GM23248 (cell line): ENCODE measurements around the gene SLC26A6. TPM values are rescaled to one million over a fixed set of nuclear protein-coding genes. Genes with fewer than 3 reads are reported as not detected.

Source experiments
- DNase-seq: peaks from one replicate; pipeline ENCODE4 v3.0.0-alpha.2; 2015
- H2AFZ ChIP-seq: fragments of 200-600 bp; sonication (generic); 2 replicates; pipeline ENCODE4 v1.6.1; 2016; ENCODE audit warnings: antibody characterized with exemption
- H3F3A ChIP-seq: fragments of 200-600 bp; sonication (generic); 2 replicates; pipeline ENCODE4 v1.6.1; 2016; ENCODE audit warnings: mild to moderate bottlenecking, antibody characterized with exemption, mixed run types; ENCODE audit not compliant: insufficient read depth
- H3K27ac ChIP-seq: fragments of 200-600 bp; sonication (generic); 2 replicates; pipeline ENCODE4 v1.5.1; 2016; ENCODE audit warnings: mild to moderate bottlenecking
- H3K27me3 ChIP-seq: fragments of 200-600 bp; sonication (generic); replicated peaks from 2 replicates; pipeline ENCODE4 v1.6.1; 2016; ENCODE audit warnings: mild to moderate bottlenecking; ENCODE audit not compliant: insufficient read depth
- H3K36me3 ChIP-seq: fragments of 200-600 bp; sonication (generic); 2 replicates; pipeline ENCODE4 v1.6.1; 2016; ENCODE audit warnings: low read depth, mild to moderate bottlenecking
- H3K4me1 ChIP-seq: fragments of 200-600 bp; sonication (generic); 2 replicates; pipeline ENCODE4 v1.6.1; 2016; ENCODE audit warnings: mild to moderate bottlenecking; ENCODE audit not compliant: insufficient read depth
- H3K4me2 ChIP-seq: fragments of 200-600 bp; sonication (generic); one replicate; pipeline ENCODE4 v1.6.1; 2016; ENCODE audit warnings: mild to moderate bottlenecking; ENCODE audit not compliant: unreplicated experiment
- H3K4me3 ChIP-seq: fragments of 200-600 bp; sonication (generic); 2 replicates; pipeline ENCODE4 v1.5.1; 2016; ENCODE audit warnings: mild to moderate bottlenecking
- H3K79me2 ChIP-seq: fragments of 200-600 bp; sonication (generic); 2 replicates; pipeline ENCODE4 v1.6.1; 2016; ENCODE audit warnings: mild to moderate bottlenecking; ENCODE audit not compliant: insufficient read depth
- H3K9ac ChIP-seq: fragments of 200-600 bp; sonication (generic); 2 replicates; pipeline ENCODE4 v1.6.1; 2016; ENCODE audit warnings: mild to moderate bottlenecking
- H3K9me2 ChIP-seq: fragments of 200-600 bp; sonication (generic); 2 replicates; pipeline ENCODE4 v1.6.1; 2016; ENCODE audit warnings: mixed run types, mild to moderate bottlenecking, moderate library complexity; ENCODE audit not compliant: insufficient read depth
- H3K9me3 ChIP-seq: fragments of 200-600 bp; sonication (generic); one replicate; pipeline ENCODE4 v1.6.1; 2017; ENCODE audit warnings: low read depth
- H4K20me1 ChIP-seq: fragments of 200-600 bp; sonication (generic); 2 replicates; pipeline ENCODE4 v1.6.0; 2016; ENCODE audit not compliant: insufficient read depth
- EZH2 ChIP-seq: fragments of 200-600 bp; sonication (generic); IDR thresholded peaks from 2 replicates; pipeline ENCODE4 v1.6.1; 2018; ENCODE audit warnings: antibody characterized with exemption, mild to moderate bottlenecking; ENCODE audit not compliant: insufficient read depth, poor library complexity, severe bottlenecking
- EZH2phosphoT487 ChIP-seq: fragments of 200-600 bp; sonication (generic); IDR thresholded peaks from 2 replicates; pipeline ENCODE4 v1.6.1; 2018; ENCODE audit warnings: antibody characterized with exemption, moderate library complexity, mild to moderate bottlenecking, low read depth; ENCODE audit not compliant: insufficient read depth
- WGBS, 2 experiments: methylation state at CpG; one replicate each; pipeline ENCODE4 v1.1.6; 2015 to 2017; ENCODE audit warnings: low lambda C conversion rate in 2 of 2, low coverage in 1 of 2; ENCODE audit errors: missing lambda C conversion rate in 2 of 2; 5-methylcytosine and 5-hydroxymethylcytosine counted together
- in situ Hi-C: fragments of 300-500 bp; cut with MboI; formaldehyde crosslinking; loops from 2 replicates; pipeline ENCODE4 v1.15.0; 2020
- polyA plus RNA-seq: library from polyadenylated mRNA; unstranded; fragments of >200 nt; fragmentation: Nextera tagmentation; extraction: Ambion mirVana; gene quantifications from 2 replicates; pipeline ENCODE4 v1.2.1, GENCODE V29; 2016
- total RNA-seq: library from RNA; depleted of rRNA; stranded (reverse); fragments of >200 nt; shearing (Covaris generic); gene quantifications from 2 replicates; pipeline ENCODE4 v1.2.3, GENCODE V29; 2014

The SLC26A6 gene
- total and polyA plus RNA-seq, 2 experiments from 2014 or later: 13.4 to 21.1 TPM

DNA sequence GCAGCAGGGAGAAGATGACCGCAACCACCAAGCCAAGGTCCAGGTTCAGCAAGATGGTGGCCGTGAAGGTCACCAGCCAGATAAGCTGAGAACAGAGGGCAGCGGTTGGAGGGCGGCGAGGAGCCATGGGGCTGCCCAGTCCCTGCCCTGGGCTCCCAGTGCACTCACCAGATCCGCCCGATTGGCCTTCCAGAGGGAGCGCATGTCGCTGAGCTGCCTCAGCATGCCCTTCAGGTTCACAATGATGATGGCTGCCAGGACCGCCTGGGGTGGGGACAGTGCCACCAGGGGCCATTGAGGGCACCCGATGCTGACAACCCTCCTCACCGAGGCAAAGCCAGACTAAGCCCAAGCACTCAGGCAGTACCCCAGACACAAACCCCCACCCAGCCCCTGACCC lies 5.4 kb downstream of the SLC26A6 start:
- no peak for DNase-seq
- H3K4me2 ChIP-seq: no peak overlapping the region
- no peaks in the 10 kb centered on the region for H3K27me3 ChIP-seq
- peaks cover 8% of the 10 kb centered on the region; the same call in 1 of the 2 replicates for H3K4me1 ChIP-seq
- no peaks in the 10 kb centered on the region for H3K9me3 ChIP-seq
- no peaks in the 10 kb centered on the region for H3K9me2 ChIP-seq
- TF ChIP-seq EZH2: no peak
- no peak for TF ChIP-seq EZH2phosphoT487
- H3F3A ChIP-seq: no peaks in the 10 kb centered on the region
- no peaks in the 10 kb centered on the region; the same call in 1 of the 2 replicates for H3K36me3 ChIP-seq
- in situ Hi-C loops: no loop called here
- peaks cover 13% of the 10 kb centered on the region for H3K79me2 ChIP-seq
- no peak overlapping the region for H2AFZ ChIP-seq
- no peak overlapping the region for H3K27ac ChIP-seq
- H4K20me1 ChIP-seq: no peaks in the 10 kb centered on the region; the same call in 1 of the 2 replicates
- no peak overlapping the region for H3K4me3 ChIP-seq
- no peak overlapping the region for H3K9ac ChIP-seq
- 98 to 99% methylated on average over 9 to 12 of the region's 12 CpGs for WGBS, 2 experiments

DNA sequence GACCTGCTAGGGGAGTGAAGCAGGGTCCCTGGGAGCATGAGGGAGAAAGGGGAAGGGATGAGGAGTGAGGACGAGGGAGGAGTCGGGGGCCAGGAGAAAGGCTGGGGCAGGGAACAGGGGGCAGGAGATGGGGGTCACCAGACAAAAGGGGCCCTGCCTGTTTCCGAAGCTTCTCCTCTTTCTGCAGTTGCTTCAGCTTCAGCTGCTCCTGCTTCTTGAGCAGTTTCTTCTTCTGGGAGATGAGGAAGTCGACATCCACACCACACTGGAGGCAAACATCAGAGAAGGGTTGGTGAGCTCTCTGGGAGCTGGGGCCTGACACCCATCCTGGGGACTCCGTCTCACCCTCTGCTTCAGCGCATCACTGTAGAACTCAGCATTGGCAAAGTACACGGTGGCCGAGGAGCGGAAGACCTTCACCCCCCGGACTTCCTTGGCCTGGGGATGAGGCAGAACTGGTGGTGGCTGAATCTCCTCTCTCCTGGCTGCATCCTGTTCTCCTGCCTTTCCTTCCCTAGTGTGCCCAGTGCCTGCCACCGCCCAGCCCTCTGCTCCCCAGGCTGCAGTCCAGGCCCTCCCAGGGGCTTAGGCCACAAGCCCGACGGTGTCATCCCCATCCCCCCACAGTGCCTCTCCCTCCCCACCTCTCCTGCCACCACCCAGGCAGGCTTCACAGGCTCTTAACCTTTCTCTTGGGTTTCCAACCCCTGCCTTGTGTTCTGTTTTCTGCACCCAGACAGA lies 6.8 kb downstream of the SLC26A6 start:
- Histone ChIP-seq H4K20me1 (no peaks in the 10 kb centered on the region), H3K27me3 (no peaks in the 10 kb centered on the region), H3K36me3 (no peaks in the 10 kb centered on the region; the same call in 1 of the 2 replicates), H3K4me2 (no peak overlapping the region), H2AFZ (no peak overlapping the region), H3K4me1 (no peaks in the 10 kb centered on the region), H3K4me3 (no peak overlapping the region), H3F3A (no peaks in the 10 kb centered on the region), H3K27ac (no peak overlapping the region), H3K9me2 (no peaks in the 10 kb centered on the region), H3K79me2 (no peaks in the 10 kb centered on the region), H3K9ac (no peak overlapping the region), H3K9me3 (no peaks in the 10 kb centered on the region)
- in situ Hi-C loops: no loop called here
- WGBS, 2 experiments: 85% methylated on average over 8 to 13 of the region's 13 CpGs
- no peak for DNase-seq
- TF ChIP-seq EZH2 (no peak), EZH2phosphoT487 (no peak)

DNA sequence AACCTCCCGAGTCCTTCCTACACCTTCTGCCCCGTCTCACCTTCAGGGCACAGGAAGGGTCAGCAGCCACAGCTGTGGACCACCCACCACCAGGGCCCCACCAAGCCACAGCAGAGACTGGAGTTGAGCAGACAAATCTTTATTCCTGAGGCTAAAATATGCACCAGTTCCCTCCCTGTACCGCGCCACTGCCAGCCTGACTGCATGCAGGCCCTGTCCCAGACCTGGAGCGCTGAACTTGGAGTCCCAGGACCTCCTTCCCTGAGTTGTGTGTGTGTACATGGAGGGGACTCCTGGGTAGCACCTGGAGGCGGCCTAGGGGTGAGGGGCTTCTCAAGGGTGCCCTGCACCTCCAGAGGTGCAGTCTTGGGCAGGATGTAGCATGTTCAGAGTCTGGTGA lies 9.7 kb downstream of the SLC26A6 start:
- in situ Hi-C loops: no loop called here
- H3K27me3 ChIP-seq: no peaks in the 10 kb centered on the region
- no peaks in the 10 kb centered on the region for H3K9me2 ChIP-seq
- no peaks in the 10 kb centered on the region for H3K9me3 ChIP-seq
- H3K4me3 ChIP-seq: no peak overlapping the region
- DNase-seq: no peak
- H4K20me1 ChIP-seq: no peaks in the 10 kb centered on the region
- no peaks in the 10 kb centered on the region; the same call in 1 of the 2 replicates for H3K36me3 ChIP-seq
- no peak overlapping the region for H2AFZ ChIP-seq
- no peaks in the 10 kb centered on the region for H3K79me2 ChIP-seq
- no peak overlapping the region for H3K9ac ChIP-seq
- no peaks in the 10 kb centered on the region for H3F3A ChIP-seq
- no peak overlapping the region for H3K4me2 ChIP-seq
- no peak overlapping the region for H3K27ac ChIP-seq
- H3K4me1 ChIP-seq: no peaks in the 10 kb centered on the region
- no peak for TF ChIP-seq EZH2phosphoT487
- 89 to 93% methylated on average over 6 of the region's 6 CpGs for WGBS, 2 experiments

DNA sequence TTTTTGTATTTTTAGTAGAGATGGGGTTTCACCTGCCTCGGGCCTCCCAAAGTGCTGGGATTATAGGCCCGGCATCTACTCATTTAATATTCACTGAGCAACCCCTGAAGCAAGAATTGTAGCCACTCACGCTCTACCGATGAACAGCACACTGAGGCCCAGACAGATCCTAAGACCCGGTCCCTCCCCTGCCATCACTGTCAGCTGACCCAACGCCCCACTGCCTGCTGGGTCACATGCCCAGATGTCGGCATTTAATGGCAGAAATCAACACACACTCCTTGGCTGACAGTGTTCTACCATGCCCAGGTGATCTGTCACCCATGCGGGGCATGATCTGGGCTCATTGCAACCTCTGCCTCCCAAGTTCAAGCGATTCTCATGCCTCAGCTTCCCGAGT lies 10.5 kb downstream of the SLC26A6 start:
- H3F3A ChIP-seq: no peaks in the 10 kb centered on the region
- in situ Hi-C loops: no loop called here
- H3K9me3 ChIP-seq: no peaks in the 10 kb centered on the region
- TF ChIP-seq EZH2: no peak
- TF ChIP-seq EZH2phosphoT487: no peak
- H3K27ac ChIP-seq: no peak overlapping the region
- no peaks in the 10 kb centered on the region for H3K9me2 ChIP-seq
- H3K36me3 ChIP-seq: no peaks in the 10 kb centered on the region; the same call in 1 of the 2 replicates
- no peaks in the 10 kb centered on the region for H3K79me2 ChIP-seq
- H3K27me3 ChIP-seq: no peaks in the 10 kb centered on the region
- no peaks in the 10 kb centered on the region for H3K4me1 ChIP-seq
- no peak overlapping the region for H3K9ac ChIP-seq
- 82 to 86% methylated on average over 10 of the region's 10 CpGs for WGBS, 2 experiments
- H4K20me1 ChIP-seq: no peaks in the 10 kb centered on the region
- H3K4me3 ChIP-seq: no peak overlapping the region
- no peak for DNase-seq
- no peak overlapping the region for H2AFZ ChIP-seq
- no peak overlapping the region for H3K4me2 ChIP-seq
